Liver (tissue), 9 donors: ENCODE data around the gene NSDHL. TPM values are rescaled to one million over a fixed set of nuclear protein-coding genes. Genes with fewer than 3 reads are reported as not detected.

Experiments
- DNase-seq: peaks from one replicate; pipeline ENCODE4 v3.0.0-alpha.2; 2017; ENCODE audit warnings: low spot score
- H3K27ac ChIP-seq, 2 donors: one replicate each; pipeline ENCODE4 v1.7.0; 2013; ENCODE audit warnings: inconsistent platforms in 2 of 2, low read length in 2 of 2, control low read depth in 1 of 2, low read depth in 1 of 2, mild to moderate bottlenecking in 1 of 2
- H3K27me3 ChIP-seq, 4 donors: one replicate each; pipeline versions ENCODE4 v1.6.1 to v1.7.0; 2013; ENCODE audit warnings: low read length in 3 of 4, inconsistent platforms in 1 of 4, mild to moderate bottlenecking in 1 of 4, moderate library complexity in 1 of 4; ENCODE audit not compliant: control insufficient read depth in 4 of 4, insufficient read depth in 4 of 4
- H3K36me3 ChIP-seq, 4 donors: one replicate each; pipeline versions ENCODE4 v1.6.1 to v1.7.0; 2013; ENCODE audit warnings: low read length in 3 of 4, mild to moderate bottlenecking in 3 of 4, low read depth in 1 of 4, moderate library complexity in 1 of 4; ENCODE audit not compliant: control insufficient read depth in 4 of 4, insufficient read depth in 3 of 4
- H3K4me1 ChIP-seq, 4 donors: one replicate each; pipeline versions ENCODE4 v1.6.1 to v1.7.0; 2013; ENCODE audit warnings: low read length in 3 of 4, mild to moderate bottlenecking in 3 of 4, moderate library complexity in 1 of 4; ENCODE audit not compliant: control insufficient read depth in 4 of 4, insufficient read depth in 4 of 4
- H3K4me3 ChIP-seq, 3 donors: one replicate each; pipeline versions ENCODE4 v1.6.1 to v1.7.0; 2013; ENCODE audit warnings: low read length in 3 of 3, control low read depth in 1 of 3, low read depth in 1 of 3, mild to moderate bottlenecking in 1 of 3
- H3K9ac ChIP-seq, 2 donors: one replicate each; pipeline ENCODE4 v1.7.0; 2013; ENCODE audit warnings: low read length in 2 of 2, mild to moderate bottlenecking in 2 of 2, moderate library complexity in 2 of 2, control low read depth in 1 of 2, low read depth in 1 of 2
- H3K9me3 ChIP-seq, 4 donors: one replicate each; pipeline versions ENCODE4 v1.6.1 to v1.7.0; 2013; ENCODE audit warnings: low read length in 3 of 4; ENCODE audit not compliant: control insufficient read depth in 4 of 4
- ATF3 ChIP-seq: IDR thresholded peaks from 2 replicates; pipeline ENCODE4 v1.6.1; 2016; ENCODE audit warnings: antibody characterized with exemption
- EGR1 ChIP-seq, 2 donors: IDR thresholded peaks; 2 replicates each; pipeline ENCODE4 v1.6.1; 2016 to 2018; ENCODE audit warnings: antibody characterized with exemption in 2 of 2, low read depth in 2 of 2
- FOXA2 ChIP-seq: IDR thresholded peaks from 2 replicates; pipeline ENCODE4 v1.6.1; 2016; ENCODE audit warnings: antibody characterized with exemption
- GABPA ChIP-seq, 2 donors: IDR thresholded peaks in 1 of 2; conservative IDR thresholded peaks in 1 of 2; 2 replicates each; pipeline ENCODE4 v1.6.1; 2016; ENCODE audit warnings: antibody characterized with exemption in 2 of 2, mild to moderate bottlenecking in 1 of 2, moderate library complexity in 1 of 2
- JUND ChIP-seq, 2 donors: IDR thresholded peaks; 2 replicates each; pipeline ENCODE4 v1.6.1; 2016; ENCODE audit warnings: antibody characterized with exemption in 2 of 2
- MAX ChIP-seq: IDR thresholded peaks from 2 replicates; pipeline ENCODE4 v1.6.1; 2016; ENCODE audit warnings: antibody characterized with exemption
- NR2F2 ChIP-seq: IDR thresholded peaks from 2 replicates; pipeline ENCODE4 v1.6.1; 2016; ENCODE audit warnings: antibody characterized with exemption
- RAD21 ChIP-seq, 2 donors: IDR thresholded peaks; 2 replicates each; pipeline ENCODE4 v1.6.1; 2016; ENCODE audit warnings: antibody characterized with exemption in 2 of 2, mild to moderate bottlenecking in 2 of 2
- REST ChIP-seq: IDR thresholded peaks from 2 replicates; pipeline ENCODE4 v1.6.1; 2016; ENCODE audit warnings: antibody characterized with exemption, mild to moderate bottlenecking
- RXRA ChIP-seq, 2 donors: IDR thresholded peaks; 2 replicates each; pipeline ENCODE4 v1.6.1; 2017 to 2018; ENCODE audit warnings: antibody characterized with exemption in 2 of 2, mild to moderate bottlenecking in 1 of 2
- SP1 ChIP-seq: IDR thresholded peaks from 2 replicates; pipeline ENCODE4 v1.6.1; 2018; ENCODE audit warnings: antibody characterized with exemption, mild to moderate bottlenecking
- TAF1 ChIP-seq: conservative IDR thresholded peaks from 2 replicates; pipeline ENCODE4 v1.6.1; 2016; ENCODE audit warnings: antibody characterized with exemption, mild to moderate bottlenecking
- YY1 ChIP-seq: IDR thresholded peaks from 2 replicates; pipeline ENCODE4 v1.6.1; 2016; ENCODE audit warnings: antibody characterized with exemption, mild to moderate bottlenecking
- WGBS: extraction: QIAGEN DNeasy Blood & Tissue Kit; methylation state at CpG from one replicate; pipeline ENCODE4 v1.1.7; 2013; 5-methylcytosine and 5-hydroxymethylcytosine counted together
- polyA plus RNA-seq, 2 donors: library from polyadenylated mRNA; stranded (reverse) in 1 of 2; unstranded in 1 of 2; fragments of 200-250 nt in 1 of 2; fragments of >200 nt in 1 of 2; fragmentation: Nextera tagmentation in 1 of 2; extraction: Ambion mirVana in 1 of 2; gene quantifications; one replicate each; pipeline versions ENCODE4 v1.2.1 to v1.2.3, GENCODE V29; 2013 to 2015
- total RNA-seq, 2 donors: library from RNA; depleted of rRNA; stranded (reverse); fragments of >200 nt; gene quantifications; one replicate each; pipeline ENCODE4 v1.2.3, GENCODE V29; 2014
- donor health status: healthy.
- donor health status: healthy.
- donor health status: healthy.
- donor health status: healthy.
- donor health status: healthy.

Gene NSDHL
- total and polyA plus RNA-seq, 4 donors: 23.8 to 63.6 (median 38.6) TPM

- TF ChIP-seq SP1: no peak
Observed at GRCh38 chrX:152896450-152896849, 65.6 kb downstream of the NSDHL start (continued).

- Histone ChIP-seq H3K4me3 (peak within 1 kb of the TSS in 1 of 3 donors; percentile 23), H3K9me3 (no peaks in the 10 kb centered on the region), H3K27ac (no peak within 1 kb of the TSS), H3K9ac (no peak within 1 kb of the TSS), H3K4me1 (no peaks in the 10 kb centered on the region), H3K27me3 (peaks cover 0 to 6% (median 2%) of the 10 kb centered on the region in 4 donors), H3K36me3 (no peaks in the 10 kb centered on the region)
- 16% methylated on average over 60 of the region's 64 CpGs for WGBS
- no peak for DNase-seq
- TF ChIP-seq RXRA (IDR thresholded peaks at IDR 0.05): no peak
- TF ChIP-seq REST: no peak
- TF ChIP-seq FOXA2: no peak
- no peak for TF ChIP-seq JUND (IDR thresholded peaks at IDR 0.05)
- no peak for TF ChIP-seq MAX
- no peak for TF ChIP-seq NR2F2
- no peak for TF ChIP-seq ATF3
- no peak for TF ChIP-seq TAF1
- TF ChIP-seq RAD21 (IDR thresholded peaks at IDR 0.05): no peak
- no peak for TF ChIP-seq GABPA (IDR thresholded peaks at IDR 0.05 in 1 of 2, conservative IDR thresholded peaks at IDR 0.05 in 1 of 2)
Observed at GRCh38 chrX:152897222-152898131, 66.6 kb downstream of the NSDHL start, which contains the start of gene ZNF185. Gene ZNF185 (plus strand): TSS chrX:152898067. CDS start chrX:152914490, 16,423 bp downstream.

GRCh38 chrX:152898442-152898841 is 67.6 kb downstream of the NSDHL start:
- no peak overlapping the region for H3K4me3 ChIP-seq
- H3K27me3 ChIP-seq: peaks cover 0 to 6% (median 2%) of the 10 kb centered on the region in 4 donors

More at GRCh38 chrX:152898442-152898841, 67.6 kb downstream of the NSDHL start:
- Histone ChIP-seq H3K9ac (no peak overlapping the region), H3K4me1 (no peaks in the 10 kb centered on the region), H3K36me3 (no peaks in the 10 kb centered on the region), H3K27ac (no peak overlapping the region), H3K9me3 (no peaks in the 10 kb centered on the region)
- DNase-seq: no peak
- WGBS: 74% methylated on average over 10 of the region's 10 CpGs
- TF ChIP-seq EGR1 (IDR thresholded peaks at IDR 0.05; ENCODE audit: low read depth in 2 of 2): no peak
- TF ChIP-seq ATF3: no peak
- no peak for TF ChIP-seq YY1
- TF ChIP-seq GABPA (IDR thresholded peaks at IDR 0.05 in 1 of 2, conservative IDR thresholded peaks at IDR 0.05 in 1 of 2): no peak
